Measurements from ENCODE around the gene WNK3. TPM values are rescaled to one million over a fixed set of nuclear protein-coding genes. Genes with fewer than 3 reads are reported as not detected.
"Not testable (repeated sequence)": the region's sequence is repeated elsewhere in the genome, so short reads cannot be mapped to it uniquely, and the experiment has no call there.

Gene WNK3
- total RNA-seq: 0.42 TPM

DNA sequence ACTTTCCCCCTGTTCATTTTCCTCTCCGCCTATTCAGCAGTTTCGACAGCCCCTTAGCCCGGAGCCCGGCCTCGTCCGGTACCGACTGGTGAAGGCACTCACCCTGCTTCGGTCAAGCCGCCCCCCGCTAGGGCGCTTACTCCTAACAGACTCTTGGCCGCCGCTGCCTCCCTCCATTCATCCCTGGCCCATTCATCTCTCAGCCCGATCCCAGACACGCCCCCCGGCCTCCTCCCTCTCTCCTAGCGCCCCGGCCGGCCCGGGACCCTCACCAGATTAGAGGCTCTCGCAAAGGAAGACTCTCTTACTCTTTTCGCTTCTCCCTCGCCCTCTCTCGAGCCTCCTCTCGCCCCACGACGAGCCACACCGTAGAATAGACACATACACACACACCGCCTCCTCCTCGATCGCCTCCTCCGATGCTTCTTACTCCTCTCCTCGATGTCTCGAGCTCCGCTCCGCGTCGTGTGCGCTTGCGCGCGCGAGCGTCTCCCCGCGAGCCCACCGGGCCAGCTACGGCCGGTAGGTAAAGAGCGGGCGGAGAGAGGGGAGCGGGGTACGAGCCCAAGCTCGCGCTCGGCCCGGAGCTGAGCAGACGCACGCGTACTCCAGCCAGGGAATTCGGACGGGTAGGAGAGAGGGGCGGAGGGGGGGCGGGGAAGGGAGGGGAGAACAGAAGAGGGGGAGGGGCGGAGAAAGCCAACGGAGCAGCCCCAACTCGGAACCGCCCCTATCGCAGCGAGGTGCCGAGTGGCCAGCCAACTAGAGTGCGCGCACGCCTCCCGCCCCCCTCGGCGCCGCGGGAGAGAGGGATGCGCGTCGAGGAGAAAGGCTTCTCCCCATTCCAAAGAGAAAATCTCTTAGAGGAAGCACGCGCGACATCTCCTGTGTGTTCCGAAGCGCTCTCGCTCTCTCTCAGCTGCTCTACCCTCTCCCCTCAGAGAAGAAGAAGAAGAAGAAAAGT is at the start of gene WNK3:
TSS of gene WNK3 (minus strand) at position 633 of the 964 bp plus-strand sequence.
- Histone ChIP-seq H3K4me3 (ENCODE audit: low read length) (peak within 1 kb of the TSS; percentile 14), H3K9me3 (ENCODE audit: low read depth, low read length) (no peaks in the 10 kb centered on the region), H3K4me1 (ENCODE audit: insufficient read depth, low read length) (peaks cover 6% of the 10 kb centered on the region), H3K27me3 (ENCODE audit: insufficient read depth, low read length) (peaks cover 38% of the 10 kb centered on the region)

DNA sequence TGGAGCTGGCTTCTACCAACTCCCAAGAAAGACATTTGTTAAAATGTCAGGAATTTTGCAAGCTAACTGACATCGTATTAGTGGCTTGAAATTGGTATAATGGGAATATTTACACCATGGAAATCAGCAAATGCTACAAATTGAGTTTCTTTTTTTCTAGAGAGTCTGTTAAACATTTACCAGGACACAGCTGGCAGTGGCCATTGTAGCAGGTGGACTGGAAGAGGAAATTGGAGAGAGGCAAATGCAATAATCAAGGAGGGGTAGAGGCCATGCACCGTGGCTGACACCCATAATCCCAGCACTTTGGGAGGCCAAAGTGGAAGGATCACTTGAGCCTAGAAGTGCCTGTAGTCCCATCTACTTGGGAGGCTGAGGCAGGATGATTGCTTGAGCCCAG is 49.4 kb upstream of the WNK3 start:
- Histone ChIP-seq H3K4me3 (ENCODE audit: low read length) (no peak overlapping the region), H3K27me3 (ENCODE audit: insufficient read depth, low read length) (no peaks in the 10 kb centered on the region), H3K9me3 (ENCODE audit: low read depth, low read length) (no peaks in the 10 kb centered on the region), H3K4me1 (ENCODE audit: insufficient read depth, low read length) (no peaks in the 10 kb centered on the region)

DNA sequence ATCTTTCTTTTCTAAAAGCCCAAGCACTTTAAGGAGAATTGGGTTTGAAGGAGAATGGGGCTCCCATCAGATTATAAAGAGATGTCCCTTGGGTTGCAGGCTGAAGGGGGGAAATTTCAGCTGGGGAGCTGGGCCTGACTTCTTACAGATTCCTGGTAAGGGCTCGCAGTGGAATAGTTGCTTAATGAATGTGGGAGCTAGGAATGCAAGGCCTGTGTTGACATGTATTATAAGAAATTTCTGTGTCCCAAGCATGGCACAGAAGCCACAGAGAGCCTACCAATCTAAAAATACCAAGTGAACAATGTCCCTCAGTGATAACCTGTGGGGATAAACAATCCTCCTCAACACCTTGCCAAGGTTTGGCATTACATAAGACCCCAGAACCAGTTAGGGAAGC is 39.3 kb upstream of the WNK3 start:
- Histone ChIP-seq H3K4me3 (ENCODE audit: low read length) (no peak overlapping the region), H3K4me1 (ENCODE audit: insufficient read depth, low read length) (no peaks in the 10 kb centered on the region), H3K9me3 (ENCODE audit: low read depth, low read length) (no peaks in the 10 kb centered on the region), H3K27me3 (ENCODE audit: insufficient read depth, low read length) (no peaks in the 10 kb centered on the region)

DNA sequence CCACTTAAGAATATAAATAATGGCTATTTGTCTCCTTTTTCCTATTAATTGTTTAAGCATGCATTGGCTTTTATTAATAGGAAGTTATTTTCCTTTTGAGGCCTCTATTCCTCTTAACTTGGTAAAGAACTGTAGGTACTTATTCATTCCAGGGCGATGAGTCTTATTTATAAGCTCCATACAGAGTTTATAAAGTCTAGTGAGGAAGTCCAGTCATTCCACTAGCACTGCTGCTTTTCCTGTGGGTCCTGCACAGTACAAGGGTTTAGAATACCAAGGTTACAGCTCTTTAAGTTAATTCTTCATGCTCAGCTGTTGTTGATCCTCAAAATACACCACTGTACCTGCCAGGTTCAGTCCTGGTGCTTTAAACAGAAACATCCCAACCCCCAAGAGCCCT is 28.5 kb upstream of the WNK3 start:
- Histone ChIP-seq H3K4me1 (ENCODE audit: insufficient read depth, low read length) (no peaks in the 10 kb centered on the region), H3K27me3 (ENCODE audit: insufficient read depth, low read length) (no peaks in the 10 kb centered on the region), H3K9me3 (ENCODE audit: low read depth, low read length) (no peaks in the 10 kb centered on the region), H3K4me3 (ENCODE audit: low read length) (no peak overlapping the region)

DNA sequence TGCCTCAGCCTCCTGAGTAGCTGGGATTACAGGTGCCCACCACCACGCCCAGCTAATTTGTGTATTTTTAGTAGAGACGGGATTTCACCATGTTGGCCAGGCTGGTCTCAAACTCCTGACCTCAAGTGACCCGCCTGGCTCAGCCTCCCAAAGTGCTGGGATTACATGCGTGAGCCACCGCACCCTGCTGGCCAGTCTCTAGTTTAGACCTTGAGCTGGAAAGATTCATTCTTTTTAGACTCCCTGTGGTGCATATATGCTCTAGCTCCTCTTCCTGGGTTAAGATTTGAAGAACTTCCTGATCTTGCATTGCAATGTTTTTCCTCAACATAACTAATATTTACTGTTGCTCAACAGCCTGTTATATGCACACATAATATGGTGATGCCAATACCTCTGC is 26.8 kb upstream of the WNK3 start:
- H3K27me3 ChIP-seq (ENCODE audit: insufficient read depth, low read length); H3K4me1 ChIP-seq (ENCODE audit: insufficient read depth, low read length); H3K4me3 ChIP-seq (ENCODE audit: low read length): not testable (repeated sequence)

DNA sequence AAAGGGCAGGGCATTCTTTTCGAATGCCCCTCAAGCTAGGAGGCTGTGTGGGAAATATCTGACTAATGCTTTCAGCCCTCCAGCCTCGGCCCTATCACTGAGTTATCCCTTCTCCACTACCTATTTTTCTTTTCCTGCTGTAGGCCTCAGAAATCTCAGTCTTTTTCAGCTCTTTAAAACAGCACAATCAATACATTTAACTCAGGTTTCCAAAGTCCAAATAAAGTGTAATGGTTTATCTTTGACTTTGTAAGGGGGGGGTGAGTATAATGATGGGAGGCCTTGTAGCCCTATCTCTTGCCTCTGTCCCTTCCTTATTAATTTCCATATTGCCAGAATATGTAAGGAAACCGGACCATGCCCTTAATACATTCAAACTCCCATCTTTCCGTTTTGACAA is 1.6 kb upstream of the WNK3 start:
- H3K27me3 ChIP-seq (ENCODE audit: insufficient read depth, low read length): peaks cover 38% of the 10 kb centered on the region
- H3K4me3 ChIP-seq (ENCODE audit: low read length): no peak overlapping the region
- H3K9me3 ChIP-seq (ENCODE audit: low read depth, low read length): no peaks in the 10 kb centered on the region
- H3K4me1 ChIP-seq (ENCODE audit: insufficient read depth, low read length): peaks cover 6% of the 10 kb centered on the region

More for the DNA sequence above, 26.8 kb upstream of the WNK3 start:
- not testable (repeated sequence) for H3K9me3 ChIP-seq (ENCODE audit: low read depth, low read length)

DNA sequence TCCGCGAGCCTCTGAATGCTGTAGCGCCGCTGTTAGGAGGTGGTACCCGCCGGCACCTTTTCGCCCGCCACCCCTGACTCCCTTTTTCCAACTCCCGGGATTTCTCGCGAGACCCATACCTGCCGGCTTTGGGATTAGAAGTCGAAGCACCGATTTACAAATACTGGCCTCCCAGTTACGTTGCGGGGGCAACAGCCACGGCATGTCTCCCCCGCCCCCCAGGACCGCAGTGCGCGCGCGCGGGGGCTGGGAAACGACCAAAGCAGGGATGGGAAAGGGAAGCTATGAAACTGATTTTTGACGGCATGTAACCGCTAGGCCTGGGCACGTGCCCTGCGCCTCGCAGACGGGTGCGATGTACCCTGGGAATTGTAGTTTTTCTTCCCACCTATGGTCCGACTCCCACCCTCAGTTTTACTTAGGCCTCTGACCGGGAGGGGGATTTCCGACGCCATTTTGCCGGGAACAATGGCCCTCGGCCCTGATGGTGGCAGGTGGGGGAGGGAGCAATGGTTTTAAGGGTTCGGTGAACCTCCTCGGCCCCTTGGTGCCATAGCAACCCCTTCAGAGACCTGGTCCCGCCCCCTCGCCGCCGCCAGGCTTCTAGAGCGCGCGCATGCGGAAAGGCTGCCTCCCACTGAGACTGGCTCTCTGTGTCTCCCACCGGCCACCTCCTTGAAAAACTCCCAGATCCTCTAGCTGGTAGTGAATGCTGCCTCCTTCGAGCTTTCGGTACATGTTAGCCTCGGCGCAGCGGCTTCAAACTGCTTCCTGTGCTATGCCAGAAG is 772 bp upstream of the WNK3 start:
- Histone ChIP-seq H3K27me3 (ENCODE audit: insufficient read depth, low read length) (peaks cover 38% of the 10 kb centered on the region), H3K4me1 (ENCODE audit: insufficient read depth, low read length) (peaks cover 6% of the 10 kb centered on the region), H3K4me3 (ENCODE audit: low read length) (peak overlapping the region; percentile 14), H3K9me3 (ENCODE audit: low read depth, low read length) (no peaks in the 10 kb centered on the region)

DNA sequence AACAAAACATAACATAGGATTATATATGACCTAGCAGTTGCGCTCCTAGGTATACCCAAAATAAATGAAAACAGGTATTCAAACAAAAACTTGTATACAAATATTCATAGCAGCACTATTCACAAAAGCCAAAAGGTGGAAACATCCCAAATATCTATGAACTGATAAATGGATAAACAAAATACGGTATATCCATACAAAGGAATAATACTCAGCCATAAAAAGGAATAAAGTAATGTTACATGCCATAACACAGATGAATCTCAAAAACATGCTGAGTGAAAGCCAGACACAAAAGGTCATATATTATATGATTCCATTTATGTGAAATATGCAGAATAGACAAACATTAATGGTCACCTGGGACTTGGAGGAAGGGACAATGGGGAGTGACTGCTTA is 5.2 kb downstream of the WNK3 start:
- H3K27me3 ChIP-seq (ENCODE audit: insufficient read depth, low read length): peaks cover 12% of the 10 kb centered on the region
- H3K4me3 ChIP-seq (ENCODE audit: low read length): no peak overlapping the region
- H3K4me1 ChIP-seq (ENCODE audit: insufficient read depth, low read length): no peaks in the 10 kb centered on the region
- H3K9me3 ChIP-seq (ENCODE audit: low read depth, low read length): no peaks in the 10 kb centered on the region

DNA sequence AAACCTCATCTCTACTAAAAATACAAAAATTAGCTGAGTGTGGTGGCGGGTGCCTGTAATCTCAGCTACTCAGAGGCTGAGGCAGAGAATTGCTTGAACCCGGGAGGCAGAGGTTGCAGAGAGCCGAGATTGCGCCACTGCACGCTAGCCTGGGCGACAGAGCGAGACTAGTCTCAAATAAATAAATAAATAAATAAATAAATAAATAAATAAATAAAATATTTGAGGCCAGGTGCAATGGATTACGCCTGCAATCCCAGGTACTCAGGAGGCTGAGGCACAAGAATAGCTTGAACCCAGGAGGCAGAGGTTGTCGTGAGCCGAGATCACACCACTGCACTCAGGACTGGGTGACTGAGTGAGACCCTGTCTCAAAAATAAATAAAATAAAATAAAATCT is 20.5 kb downstream of the WNK3 start:
- H3K4me3 ChIP-seq (ENCODE audit: low read length); H3K27me3 ChIP-seq (ENCODE audit: insufficient read depth, low read length); H3K4me1 ChIP-seq (ENCODE audit: insufficient read depth, low read length); H3K9me3 ChIP-seq (ENCODE audit: low read depth, low read length): not testable (repeated sequence)

DNA sequence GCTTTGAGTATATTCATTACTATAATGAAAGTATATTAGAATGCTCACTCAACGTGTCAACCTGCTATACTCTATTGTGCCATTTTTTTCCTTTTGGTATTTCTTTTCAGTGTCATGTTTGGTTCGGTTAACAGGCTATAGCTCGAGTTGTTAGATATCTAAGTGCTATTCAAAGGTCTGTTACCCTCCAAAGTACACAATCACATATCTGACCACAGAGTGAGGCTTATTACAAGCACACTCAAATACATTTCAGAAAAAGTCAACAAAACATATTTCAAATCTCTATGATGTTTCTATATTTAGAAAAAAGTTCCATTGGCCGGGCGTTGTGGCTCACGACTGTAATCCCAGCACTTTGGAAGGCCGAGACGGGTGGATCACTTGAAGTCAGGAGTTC is 32.8 kb downstream of the WNK3 start:
- Histone ChIP-seq H3K4me1 (ENCODE audit: insufficient read depth, low read length) (no peaks in the 10 kb centered on the region), H3K27me3 (ENCODE audit: insufficient read depth, low read length) (no peaks in the 10 kb centered on the region), H3K9me3 (ENCODE audit: low read depth, low read length) (no peaks in the 10 kb centered on the region), H3K4me3 (ENCODE audit: low read length) (no peak overlapping the region)

DNA sequence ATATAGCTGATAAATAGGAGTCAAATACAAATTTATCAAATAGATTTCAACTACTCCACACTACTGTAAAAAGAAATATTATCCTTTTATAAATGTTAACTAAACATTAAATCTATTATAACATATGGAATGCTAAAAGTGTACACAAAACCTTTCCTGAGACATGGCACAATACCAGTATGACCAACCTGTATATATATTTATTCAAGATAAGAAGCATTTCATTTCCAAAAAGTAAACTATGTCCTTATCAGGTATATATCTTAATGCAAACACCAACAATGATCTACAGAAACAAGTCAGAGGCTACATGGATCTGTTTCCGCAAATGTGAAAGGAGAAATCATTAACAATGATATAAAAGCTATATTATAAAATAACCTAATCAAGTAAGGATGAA is 37.8 kb downstream of the WNK3 start:
- no peaks in the 10 kb centered on the region for H3K4me1 ChIP-seq (ENCODE audit: insufficient read depth, low read length)
- H3K4me3 ChIP-seq (ENCODE audit: low read length): no peak overlapping the region
- H3K27me3 ChIP-seq (ENCODE audit: insufficient read depth, low read length): no peaks in the 10 kb centered on the region
- no peaks in the 10 kb centered on the region for H3K9me3 ChIP-seq (ENCODE audit: low read depth, low read length)

DNA sequence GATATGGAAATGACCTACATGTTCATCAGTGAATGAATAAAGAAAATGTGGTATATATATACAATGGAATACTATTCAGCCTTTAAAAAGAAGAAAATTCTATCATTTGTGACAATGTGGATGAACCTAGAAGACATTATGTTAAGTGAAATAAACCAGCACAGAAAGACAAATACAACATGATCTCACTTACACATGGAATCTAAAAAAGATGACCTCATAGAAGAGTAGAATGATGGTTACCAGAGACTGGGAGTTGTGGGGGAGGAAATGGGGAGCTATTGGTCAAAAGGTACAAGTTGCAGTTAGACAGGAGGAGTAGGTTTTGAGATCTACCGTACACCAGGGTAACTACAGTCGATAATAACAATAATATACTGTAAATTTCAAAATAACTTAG is 51.5 kb downstream of the WNK3 start:
- Histone ChIP-seq H3K27me3 (ENCODE audit: insufficient read depth, low read length) (no peaks in the 10 kb centered on the region), H3K4me3 (ENCODE audit: low read length) (no peak overlapping the region), H3K4me1 (ENCODE audit: insufficient read depth, low read length) (no peaks in the 10 kb centered on the region)

DNA sequence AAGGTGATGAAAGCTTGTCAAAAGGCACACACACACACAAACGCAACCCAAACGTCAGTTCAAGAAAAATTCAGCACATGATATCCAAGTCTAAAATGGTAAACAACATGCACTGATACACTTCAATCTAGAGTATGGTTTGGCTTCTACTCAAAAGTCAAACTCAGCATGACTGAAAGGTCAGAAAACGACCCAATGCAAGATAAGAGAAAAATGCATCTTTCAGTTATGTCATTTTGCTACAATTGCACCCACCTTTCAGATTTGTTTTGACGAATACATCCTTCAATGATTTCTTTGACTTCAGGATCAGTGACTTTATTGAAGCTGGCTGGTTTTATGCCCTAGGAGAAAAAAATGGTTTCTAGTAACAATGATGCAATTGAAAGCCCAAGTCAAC is 56.3 kb downstream of the WNK3 start:
- Histone ChIP-seq H3K27me3 (ENCODE audit: insufficient read depth, low read length) (no peaks in the 10 kb centered on the region), H3K9me3 (ENCODE audit: low read depth, low read length) (no peaks in the 10 kb centered on the region), H3K4me3 (ENCODE audit: low read length) (no peak overlapping the region), H3K4me1 (ENCODE audit: insufficient read depth, low read length) (no peaks in the 10 kb centered on the region)

More for the DNA sequence above, 51.5 kb downstream of the WNK3 start:
- H3K9me3 ChIP-seq (ENCODE audit: low read depth, low read length): no peaks in the 10 kb centered on the region

DNA sequence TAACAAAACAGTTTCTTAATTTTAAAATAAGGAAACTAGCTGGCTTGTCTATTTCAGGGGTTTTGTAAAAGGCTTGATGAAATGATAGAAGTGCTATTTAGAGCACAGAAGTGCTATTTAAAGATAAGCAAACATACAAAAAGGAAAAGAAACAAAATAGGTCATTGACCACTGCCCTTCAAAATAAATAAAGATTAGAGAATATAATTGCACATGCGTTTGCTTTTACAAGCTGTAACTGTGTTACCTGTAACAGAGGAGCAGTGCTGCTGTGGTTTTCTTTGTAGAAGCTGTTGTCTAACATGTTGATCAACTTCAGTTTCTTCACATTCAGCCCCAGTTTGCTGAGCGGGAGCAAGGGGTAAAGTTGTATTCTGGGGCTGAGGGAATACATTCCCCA is 63.5 kb downstream of the WNK3 start:
- Histone ChIP-seq H3K27me3 (ENCODE audit: insufficient read depth, low read length) (no peaks in the 10 kb centered on the region), H3K9me3 (ENCODE audit: low read depth, low read length) (no peaks in the 10 kb centered on the region), H3K4me1 (ENCODE audit: insufficient read depth, low read length) (no peaks in the 10 kb centered on the region), H3K4me3 (ENCODE audit: low read length) (no peak overlapping the region)

DNA sequence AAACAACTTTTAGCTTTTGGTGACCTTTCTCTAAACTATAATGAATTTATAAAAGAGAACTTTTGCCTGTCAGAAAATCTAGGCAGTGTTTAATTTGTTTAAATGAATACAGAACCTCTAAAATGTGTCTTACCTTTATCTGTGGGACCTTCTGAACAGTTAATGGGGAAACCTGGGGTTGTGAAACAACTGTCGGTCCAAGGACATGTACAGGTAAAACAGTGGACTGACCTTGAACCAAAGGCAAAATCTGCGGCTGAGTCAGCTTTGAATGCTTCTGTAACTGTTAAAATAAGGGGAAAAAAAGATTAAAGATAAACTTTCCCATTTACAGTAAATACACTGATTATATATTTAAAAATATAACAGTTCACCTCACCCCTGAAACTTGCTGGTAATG is 65.1 kb downstream of the WNK3 start:
- H3K4me1 ChIP-seq (ENCODE audit: insufficient read depth, low read length): no peaks in the 10 kb centered on the region
- no peaks in the 10 kb centered on the region for H3K9me3 ChIP-seq (ENCODE audit: low read depth, low read length)
- no peak overlapping the region for H3K4me3 ChIP-seq (ENCODE audit: low read length)
- no peaks in the 10 kb centered on the region for H3K27me3 ChIP-seq (ENCODE audit: insufficient read depth, low read length)
